Stomach (tissue), 4 donors: Measurements from ENCODE around the gene KIAA0232.

Experiments used
- CTCF ChIP-seq, 7 experiments: fragments of 450-650 bp in 4 of 7; fragments of 200-600 bp in 3 of 7; sonication (generic) in 3 of 7; IDR thresholded peaks; one replicate each; pipeline ENCODE4 v1.5.1; 2016 to 2019; ENCODE audit warnings: antibody characterized with exemption in 7 of 7, control low read depth in 2 of 7, mild to moderate bottlenecking in 1 of 7
- EP300 ChIP-seq: sonication (generic); formaldehyde crosslinking; IDR thresholded peaks from one replicate; pipeline ENCODE4 v1.6.1; 2017; ENCODE audit warnings: antibody characterized with exemption
- POLR2A ChIP-seq, 4 donors: fragments of 450-650 bp; IDR thresholded peaks; one replicate each; pipeline ENCODE4 v1.6.1; 2016; ENCODE audit warnings: antibody characterized with exemption in 4 of 4, control low read depth in 2 of 4, mild to moderate bottlenecking in 1 of 4, moderate library complexity in 1 of 4
- POLR2AphosphoS5 ChIP-seq, 3 donors: sonication (generic); formaldehyde crosslinking; IDR thresholded peaks; one replicate each; pipeline ENCODE4 v1.6.1; 2016; ENCODE audit warnings: antibody characterized with exemption in 3 of 3

GRCh38 chr4:6770581-6771228 lies 11.8 kb upstream of the KIAA0232 start:
- no peak for TF ChIP-seq POLR2A (IDR thresholded peaks at IDR 0.05)
- no peak for TF ChIP-seq CTCF (IDR thresholded peaks at IDR 0.05)
- TF ChIP-seq POLR2AphosphoS5 (IDR thresholded peaks at IDR 0.05) = no peak
- no peak for TF ChIP-seq EP300
